Testis (tissue), 2 donors: Measurements from ENCODE around the gene RAB3IP.

ENCODE experiments used
- POLR2A ChIP-seq: fragments of 450-650 bp; IDR thresholded peaks from one replicate; pipeline ENCODE4 v1.6.1; 2017; ENCODE audit warnings: antibody characterized with exemption, mild to moderate bottlenecking, moderate library complexity
- TF ChIP-seq, protein P1 (sequence below), 3 experiments: fragments of 450-650 bp in 2 of 3; fragments of 200-600 bp in 1 of 3; sonication (generic) in 1 of 3; IDR thresholded peaks; one replicate each; pipeline ENCODE4 v1.5.1; 2016 to 2019; ENCODE audit warnings: antibody characterized with exemption in 3 of 3, mild to moderate bottlenecking in 2 of 3, moderate library complexity in 1 of 3

DNA sequence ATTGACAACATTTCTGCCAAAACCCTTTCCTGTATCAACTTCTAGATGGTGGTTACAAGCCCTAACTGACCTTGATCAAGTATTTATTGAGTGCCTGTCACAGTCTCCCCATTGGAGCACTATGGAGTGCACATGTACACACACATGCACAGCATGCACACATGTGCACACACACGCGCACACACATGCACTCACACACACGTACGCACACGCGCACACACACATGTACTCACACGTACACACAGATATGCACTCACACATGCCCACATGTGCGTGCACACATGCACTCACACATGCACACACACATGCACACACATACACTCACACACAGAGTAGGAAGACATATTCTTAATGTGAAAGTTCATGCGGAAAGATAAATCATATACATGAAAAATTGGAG lies 130.0 kb downstream of the RAB3IP start:
- TF ChIP-seq, protein P1, sequence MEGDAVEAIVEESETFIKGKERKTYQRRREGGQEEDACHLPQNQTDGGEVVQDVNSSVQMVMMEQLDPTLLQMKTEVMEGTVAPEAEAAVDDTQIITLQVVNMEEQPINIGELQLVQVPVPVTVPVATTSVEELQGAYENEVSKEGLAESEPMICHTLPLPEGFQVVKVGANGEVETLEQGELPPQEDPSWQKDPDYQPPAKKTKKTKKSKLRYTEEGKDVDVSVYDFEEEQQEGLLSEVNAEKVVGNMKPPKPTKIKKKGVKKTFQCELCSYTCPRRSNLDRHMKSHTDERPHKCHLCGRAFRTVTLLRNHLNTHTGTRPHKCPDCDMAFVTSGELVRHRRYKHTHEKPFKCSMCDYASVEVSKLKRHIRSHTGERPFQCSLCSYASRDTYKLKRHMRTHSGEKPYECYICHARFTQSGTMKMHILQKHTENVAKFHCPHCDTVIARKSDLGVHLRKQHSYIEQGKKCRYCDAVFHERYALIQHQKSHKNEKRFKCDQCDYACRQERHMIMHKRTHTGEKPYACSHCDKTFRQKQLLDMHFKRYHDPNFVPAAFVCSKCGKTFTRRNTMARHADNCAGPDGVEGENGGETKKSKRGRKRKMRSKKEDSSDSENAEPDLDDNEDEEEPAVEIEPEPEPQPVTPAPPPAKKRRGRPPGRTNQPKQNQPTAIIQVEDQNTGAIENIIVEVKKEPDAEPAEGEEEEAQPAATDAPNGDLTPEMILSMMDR (IDR thresholded peaks at IDR 0.05), result no peak
- no peak for TF ChIP-seq POLR2A
